DND-41 (cell line): ENCODE data around the gene CEP164.

Experiments used
- CTCF ChIP-seq: IDR thresholded peaks from 2 replicates; pipeline ENCODE4 v1.5.1; 2012; ENCODE audit warnings: borderline replicate concordance, low read length, moderate library complexity, mild to moderate bottlenecking; ENCODE audit not compliant: poor library complexity, severe bottlenecking; ENCODE audit errors: extremely low read depth
- EZH2 ChIP-seq: IDR thresholded peaks from 3 replicates; pipeline ENCODE4 v1.6.1; 2012; ENCODE audit warnings: borderline replicate concordance, low read depth, mild to moderate bottlenecking, moderate library complexity, low read length, inconsistent platforms; ENCODE audit not compliant: severe bottlenecking

- TF ChIP-seq EZH2 (no peak), CTCF (no peak)
These were observed 41.9 kb downstream of the CEP164 start for GRCh38 chr11:117369534-117369933.
